Neural crest cell (in vitro differentiated cells): Measurements from ENCODE around the gene SLC35F6. TPM values are rescaled to one million over a fixed set of nuclear protein-coding genes. Genes with fewer than 3 reads are reported as not detected.

Experiments used
- DNase-seq: peaks from one replicate; pipeline ENCODE4 v3.0.0; 2021; ENCODE audit warnings: low read depth, mixed read lengths, low spot score
- H3K27ac Mint-ChIP-seq: one replicate; pipeline ENCODE4 v1.8.0; 2021; ENCODE audit warnings: mild to moderate bottlenecking, mixed read lengths; ENCODE audit not compliant: unreplicated experiment
- H3K27me3 Mint-ChIP-seq: 2 replicates; pipeline ENCODE4 v1.8.0; 2021; ENCODE audit warnings: low read depth, mild to moderate bottlenecking, mixed read lengths
- H3K36me3 Mint-ChIP-seq: 2 replicates; pipeline ENCODE4 v1.8.0; 2021; ENCODE audit warnings: low read depth, mild to moderate bottlenecking, mixed read lengths
- H3K4me1 Mint-ChIP-seq: 2 replicates; pipeline ENCODE4 v1.8.0; 2021; ENCODE audit warnings: mixed read lengths
- H3K4me3 Mint-ChIP-seq: one replicate; pipeline ENCODE4 v1.8.0; 2021; ENCODE audit warnings: mild to moderate bottlenecking, mixed read lengths
- H3K9me3 Mint-ChIP-seq: 2 replicates; pipeline ENCODE4 v1.8.0; 2021; ENCODE audit warnings: mixed read lengths
- CTCF ChIP-seq: fragments of 200-600 bp; sonication (generic); conservative IDR thresholded peaks from 2 replicates; pipeline ENCODE4 v1.5.0; 2021; ENCODE audit warnings: antibody characterized with exemption, mild to moderate bottlenecking
- total RNA-seq: library from RNA; stranded (reverse); gene quantifications from 2 replicates; pipeline ENCODE4 v1.2.1, GENCODE V29; 2021

Gene SLC35F6
- total RNA-seq, 1 donor from 2014 or later = 30.6 TPM

- H3K27me3 Mint-ChIP-seq = peaks cover 12% of the 10 kb centered on the region
- no peaks in the 10 kb centered on the region for H3K36me3 Mint-ChIP-seq
- no peak for TF ChIP-seq CTCF
- H3K4me3 Mint-ChIP-seq = no peak overlapping the region
- peaks cover 8% of the 10 kb centered on the region for H3K4me1 Mint-ChIP-seq
- no peak overlapping the region for H3K27ac Mint-ChIP-seq
- H3K9me3 Mint-ChIP-seq = no peaks in the 10 kb centered on the region
- no peak for DNase-seq
These were observed 52.8 kb downstream of the SLC35F6 start for GRCh38 chr2:26816893-26817292.

DNA sequence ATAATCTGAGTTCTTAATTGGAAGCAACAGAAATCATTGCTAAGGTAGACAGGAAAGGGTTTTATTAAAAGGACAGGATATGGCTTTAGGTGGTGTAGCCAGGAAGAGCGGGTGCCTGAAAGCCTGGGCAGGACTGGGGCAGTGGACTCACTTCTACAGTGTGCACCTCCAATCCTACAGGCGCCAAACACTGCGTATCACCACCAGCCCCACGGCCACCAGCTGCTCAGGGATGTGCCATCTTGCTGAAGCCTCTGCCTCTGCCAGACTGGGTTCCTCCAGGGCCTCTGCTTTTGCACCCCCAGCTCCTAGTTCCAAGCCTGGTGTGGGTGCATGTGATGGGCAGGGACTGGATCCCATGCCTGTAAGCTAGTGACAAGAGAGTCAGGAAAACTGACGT lies 54.2 kb downstream of the SLC35F6 start:
- no peak for DNase-seq
- Mint-ChIP-seq H3K36me3 (no peaks in the 10 kb centered on the region), H3K4me3 (no peak overlapping the region), H3K9me3 (no peaks in the 10 kb centered on the region), H3K27ac (no peak overlapping the region), H3K27me3 (peaks cover 12% of the 10 kb centered on the region), H3K4me1 (peaks cover 4% of the 10 kb centered on the region)
- no peak for TF ChIP-seq CTCF

- no peaks in the 10 kb centered on the region for H3K36me3 Mint-ChIP-seq
- H3K27ac Mint-ChIP-seq = no peak overlapping the region
- H3K9me3 Mint-ChIP-seq = no peaks in the 10 kb centered on the region
- no peak for TF ChIP-seq CTCF
- no peak for DNase-seq
- H3K27me3 Mint-ChIP-seq = peaks cover 12% of the 10 kb centered on the region
- H3K4me1 Mint-ChIP-seq = peaks cover 4% of the 10 kb centered on the region
- no peak overlapping the region for H3K4me3 Mint-ChIP-seq
These were observed 54.9 kb downstream of the SLC35F6 start for GRCh38 chr2:26818972-26819371.

GRCh38 chr2:26820932-26821331 lies 56.8 kb downstream of the SLC35F6 start:
- Mint-ChIP-seq H3K36me3 (no peaks in the 10 kb centered on the region), H3K27ac (no peak overlapping the region), H3K9me3 (no peaks in the 10 kb centered on the region), H3K4me1 (peaks cover 4% of the 10 kb centered on the region), H3K4me3 (no peak overlapping the region), H3K27me3 (peaks cover 12% of the 10 kb centered on the region)
- TF ChIP-seq CTCF = no peak
- DNase-seq = no peak

DNA sequence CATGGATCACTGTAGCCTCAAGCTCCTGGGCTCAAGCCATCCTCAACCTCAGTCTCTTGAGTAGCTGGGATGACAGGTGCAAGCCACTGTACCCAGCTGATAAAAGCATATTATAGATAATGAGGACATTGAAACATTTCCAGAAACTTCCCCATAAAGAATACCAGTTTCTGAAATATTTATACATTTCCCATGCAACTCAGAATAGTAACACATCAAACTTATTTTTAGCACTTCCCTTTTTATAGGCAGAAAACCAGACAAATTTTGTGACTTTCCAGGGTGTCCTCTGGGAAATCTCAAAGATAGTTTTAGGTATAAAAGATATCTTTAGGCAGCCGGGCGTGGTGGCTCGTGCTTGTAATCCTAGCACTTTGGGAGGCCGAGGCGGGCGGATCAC lies 58.8 kb downstream of the SLC35F6 start:
- TF ChIP-seq CTCF = no peak
- Mint-ChIP-seq H3K27ac (no peak overlapping the region), H3K9me3 (no peaks in the 10 kb centered on the region), H3K36me3 (no peaks in the 10 kb centered on the region), H3K27me3 (peaks cover 9% of the 10 kb centered on the region), H3K4me1 (no peaks in the 10 kb centered on the region), H3K4me3 (no peak overlapping the region)
- no peak for DNase-seq

Other genes with a start within 250 kb of the SLC35F6 start
- not detected in 2 replicates for gene CIB4, start 122.9 kb upstream of the SLC35F6 start, total RNA-seq
- 0.58 and 0.68 TPM in 2 replicates for gene KCNK3, start 71.6 kb upstream of the SLC35F6 start, total RNA-seq
- gene CENPA, start 21.8 kb downstream of the SLC35F6 start, total RNA-seq = 34.5 and 35.1 TPM in 2 replicates
- 201 and 203 TPM in 2 replicates for gene DPYSL5, start 83.8 kb downstream of the SLC35F6 start, total RNA-seq
- gene MAPRE3, start 206.4 kb downstream of the SLC35F6 start, total RNA-seq = 16.3 and 17.5 TPM in 2 replicates